Calu3 (cell line): Measurements from ENCODE around the gene WDFY4. TPM values are rescaled to one million over a fixed set of nuclear protein-coding genes. Genes with fewer than 3 reads are reported as not detected.

Experiments used
- BruUV-seq: library from RNA; stranded (reverse); fragments of 400-500 nt; replicated peaks from 2 replicates; lab custom pipeline; 2021; lab: Mats Ljungman, UMichigan
- CTCF ChIA-PET: fragments of 300-600 bp; sonication (Branson Sonifier 250); formaldehyde crosslinking; loops from one replicate; lab custom pipeline; 2022; ENCODE audit warnings: antibody characterized with exemption; lab: Charles Lee
- DNase-seq: peaks from one replicate; pipeline ENCODE4 v3.0.0; 2022
- H3K27ac Mint-ChIP-seq: one replicate; pipeline ENCODE4 v1.8.0; 2022; ENCODE audit warnings: mixed read lengths; ENCODE audit not compliant: unreplicated experiment
- H3K27me3 Mint-ChIP-seq: one replicate; pipeline ENCODE4 v1.8.0; 2022; ENCODE audit warnings: mixed read lengths; ENCODE audit not compliant: unreplicated experiment
- H3K36me3 Mint-ChIP-seq: one replicate; pipeline ENCODE4 v1.8.0; 2022; ENCODE audit warnings: mild to moderate bottlenecking, moderate library complexity, mixed read lengths; ENCODE audit not compliant: insufficient read depth, unreplicated experiment
- H3K4me1 Mint-ChIP-seq: one replicate; pipeline ENCODE4 v1.8.0; 2022; ENCODE audit warnings: mild to moderate bottlenecking, low read depth, mixed read lengths; ENCODE audit not compliant: unreplicated experiment
- H3K4me3 Mint-ChIP-seq: one replicate; pipeline ENCODE4 v1.8.0; 2022; ENCODE audit warnings: mild to moderate bottlenecking, low read depth, moderate library complexity, mixed read lengths; ENCODE audit not compliant: unreplicated experiment
- H3K9me3 Mint-ChIP-seq: one replicate; pipeline ENCODE4 v1.8.0; 2022; ENCODE audit warnings: low read depth, mixed read lengths; ENCODE audit not compliant: unreplicated experiment
- CTCF ChIP-seq: fragments of 200-600 bp; IDR thresholded peaks from one replicate; pipeline ENCODE4 v1.8.0; 2022; ENCODE audit warnings: antibody characterized with exemption; ENCODE audit not compliant: unreplicated experiment
- intact Hi-C: fragments of 100-400 bp; cut with micrococcal nuclease; formaldehyde crosslinking; loops from one replicate; pipeline ENCODE4 v1.10.0; 2022; ENCODE audit not compliant: unreplicated experiment
- total RNA-seq: library from RNA; stranded (reverse); gene quantifications from 2 replicates; pipeline ENCODE4 v1.2.3, GENCODE V29; 2022

Gene WDFY4
- total RNA-seq, 1 experiment from 2014 or later: not detected

DNA sequence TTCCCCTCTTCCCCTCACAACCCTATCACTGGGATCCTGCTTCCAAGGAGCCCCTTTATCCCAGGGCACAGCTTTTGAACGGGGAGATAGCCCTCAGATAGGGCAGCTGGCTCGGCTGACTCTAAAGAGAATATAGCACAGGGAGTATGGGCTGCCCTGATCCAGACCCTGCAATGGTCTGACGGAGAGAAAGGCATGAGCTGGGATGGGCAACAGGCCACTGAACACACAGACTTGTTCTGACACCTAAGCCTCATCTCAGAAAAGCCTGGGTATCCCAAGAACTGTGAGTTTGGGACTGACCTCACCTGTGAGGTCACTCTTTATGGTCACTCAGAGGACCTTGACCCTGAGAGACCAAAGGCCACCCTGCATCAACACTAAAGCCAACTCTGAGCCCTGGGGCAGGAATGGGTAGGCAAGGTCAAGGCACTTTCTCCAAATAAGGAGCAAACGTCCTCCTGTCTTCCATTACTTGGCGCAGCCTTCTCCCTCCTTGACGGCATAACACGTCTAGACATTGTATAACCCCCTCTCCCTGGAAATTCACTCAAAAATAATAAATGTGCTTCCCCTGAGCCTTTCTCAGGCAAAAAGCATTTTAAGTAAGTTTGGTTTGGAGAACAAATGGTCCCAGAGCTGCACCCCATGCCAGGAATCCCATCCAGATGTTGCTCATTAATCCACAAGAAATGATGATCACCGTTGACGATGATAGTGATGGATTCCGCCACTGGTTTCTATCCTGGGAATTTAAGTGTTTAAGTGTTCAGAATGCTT, 263.2 kb downstream of the WDFY4 start:
- CTCF ChIA-PET: no interaction called here
- Mint-ChIP-seq H3K4me1 (no peaks in the 10 kb centered on the region), H3K4me3 (no peak overlapping the region), H3K9me3 (no peaks in the 10 kb centered on the region), H3K27ac (no peak overlapping the region), H3K36me3 (no peaks in the 10 kb centered on the region), H3K27me3 (peaks cover 89% of the 10 kb centered on the region)
- intact Hi-C loops: no loop called here
- no peak for TF ChIP-seq CTCF
- no peak for DNase-seq
- no TSS peak for BruUV-seq

DNA sequence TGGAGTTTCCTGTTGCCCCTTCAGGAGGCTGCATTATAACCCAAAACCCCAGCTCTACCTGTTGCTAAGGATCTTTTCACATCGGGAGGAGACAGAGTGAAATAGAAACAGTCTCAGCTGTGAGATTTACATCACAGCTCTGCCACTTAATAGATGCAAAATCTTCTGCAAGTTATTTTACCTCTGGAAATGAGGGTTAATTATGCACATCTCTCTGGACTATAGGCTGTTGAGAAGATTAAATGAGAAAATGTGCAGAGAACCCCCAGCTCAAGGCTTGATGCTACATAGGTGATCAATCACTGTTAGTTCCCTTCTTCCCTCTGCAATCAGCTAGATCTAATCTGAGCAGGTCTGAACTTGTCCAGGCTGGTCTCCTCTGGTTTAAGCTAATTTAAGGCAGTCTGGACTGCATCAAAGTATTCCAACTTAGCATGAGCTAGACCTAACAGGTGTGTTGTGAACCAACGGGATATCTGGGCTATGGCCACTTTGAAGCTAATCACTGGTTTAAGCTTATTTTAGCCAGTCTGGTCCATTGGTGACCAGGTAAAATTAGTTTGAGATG, 263.9 kb downstream of the WDFY4 start:
- intact Hi-C loops: no loop called here
- H3K36me3 Mint-ChIP-seq: no peaks in the 10 kb centered on the region
- CTCF ChIA-PET: no interaction called here
- BruUV-seq: no TSS peak
- H3K9me3 Mint-ChIP-seq: no peaks in the 10 kb centered on the region
- TF ChIP-seq CTCF: no peak
- no peak overlapping the region for H3K4me3 Mint-ChIP-seq
- no peak for DNase-seq
- no peak overlapping the region for H3K27ac Mint-ChIP-seq
- no peaks in the 10 kb centered on the region for H3K4me1 Mint-ChIP-seq
- peaks cover 93% of the 10 kb centered on the region for H3K27me3 Mint-ChIP-seq

- Mint-ChIP-seq H3K27ac (no peak overlapping the region), H3K4me3 (no peak overlapping the region)
These were observed 267.0 kb downstream of the WDFY4 start for GRCh38 chr10:48951707-48952106.

More at GRCh38 chr10:48951707-48952106, 267.0 kb downstream of the WDFY4 start:
- CTCF ChIA-PET: no interaction called here
- Mint-ChIP-seq H3K36me3 (no peaks in the 10 kb centered on the region), H3K4me1 (no peaks in the 10 kb centered on the region), H3K9me3 (no peaks in the 10 kb centered on the region), H3K27me3 (peaks cover 89% of the 10 kb centered on the region)
- BruUV-seq: no TSS peak
- intact Hi-C loops: no loop called here
- no peak for DNase-seq
- TF ChIP-seq CTCF: no peak
